AG08396 (cell line): ENCODE data around the gene ANKRD44.

ENCODE experiments used
- DNase-seq: peaks from one replicate; pipeline ENCODE4 v3.0.0; 2012; ENCODE audit warnings: low spot score, mixed read lengths

ANKRD44 gene

GRCh38 chr2:197237291-197238042 lies 73.1 kb downstream of the ANKRD44 start:
- DNase-seq: no peak

- DNase-seq: no peak
These were observed 73.8 kb downstream of the ANKRD44 start for GRCh38 chr2:197236816-197237215.

DNA sequence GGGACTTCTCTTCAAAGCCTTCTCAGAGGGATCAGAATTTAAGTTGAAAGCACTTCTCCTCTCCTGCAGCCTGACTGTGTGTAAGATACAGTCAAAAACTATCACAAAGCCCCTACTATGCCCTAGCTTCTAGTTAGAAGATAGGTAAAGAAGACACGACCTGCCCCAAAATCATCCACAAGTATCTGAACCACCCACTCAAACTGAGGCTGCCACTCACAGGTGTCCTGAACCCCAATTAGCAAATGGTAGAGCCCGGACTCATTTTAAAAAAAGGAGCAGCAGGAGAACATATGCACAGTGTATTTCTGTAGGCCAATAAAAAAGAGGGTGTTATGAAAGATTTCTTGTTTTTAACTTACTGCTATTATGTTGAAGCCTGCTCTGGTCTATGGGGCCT lies 74.4 kb downstream of the ANKRD44 start:
- DNase-seq: no peak

DNA sequence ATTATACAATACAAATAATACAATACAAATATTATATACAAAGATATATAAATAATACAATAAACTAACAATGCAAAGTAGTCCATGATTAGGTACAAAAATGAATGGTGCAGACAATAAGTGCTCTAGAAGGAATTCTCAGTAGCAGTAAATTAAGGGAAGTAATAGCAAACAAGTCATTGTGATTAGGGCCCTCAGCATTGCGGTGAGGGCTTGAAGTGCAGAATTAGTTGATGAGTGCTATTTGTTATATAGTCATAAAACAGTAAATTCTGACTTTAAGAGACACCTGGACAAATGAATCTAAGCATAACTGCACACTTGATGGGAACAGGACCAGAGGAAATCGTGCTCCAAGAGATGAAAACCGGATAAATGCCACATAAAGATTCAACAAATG lies 74.9 kb downstream of the ANKRD44 start:
- no peak for DNase-seq

DNA sequence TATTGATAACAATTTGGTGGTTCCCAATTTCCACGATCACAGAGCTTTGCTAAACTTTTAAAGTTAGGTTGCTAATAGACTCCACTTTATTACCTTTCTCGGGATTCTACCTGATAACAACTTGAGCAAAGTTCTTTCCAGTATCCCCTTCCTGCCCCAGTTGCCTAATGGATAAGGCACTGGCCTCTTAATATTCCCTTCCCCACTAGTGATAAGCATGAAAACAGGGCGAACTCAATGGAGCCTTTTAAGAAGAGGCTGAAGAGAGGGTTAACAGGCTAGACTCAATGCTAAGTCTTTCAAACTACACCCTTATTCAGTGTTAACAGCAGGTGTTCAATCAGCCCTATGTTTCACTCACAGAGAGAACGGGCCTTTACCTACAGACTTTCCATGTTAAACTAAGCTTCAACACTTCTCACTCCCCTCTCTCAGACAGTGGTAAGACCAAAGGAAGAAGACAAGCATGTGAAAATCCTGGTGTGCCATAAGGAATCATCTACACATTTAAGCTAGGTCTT lies 75.8 kb downstream of the ANKRD44 start:
- no peak for DNase-seq

- DNase-seq: no peak
These were observed 77.1 kb downstream of the ANKRD44 start for GRCh38 chr2:197233473-197233872.

- no peak for DNase-seq
These were observed 78.6 kb downstream of the ANKRD44 start for GRCh38 chr2:197232010-197232409.

GRCh38 chr2:197229509-197230443 lies 80.8 kb downstream of the ANKRD44 start:
- DNase-seq: peak; percentile 40

DNA sequence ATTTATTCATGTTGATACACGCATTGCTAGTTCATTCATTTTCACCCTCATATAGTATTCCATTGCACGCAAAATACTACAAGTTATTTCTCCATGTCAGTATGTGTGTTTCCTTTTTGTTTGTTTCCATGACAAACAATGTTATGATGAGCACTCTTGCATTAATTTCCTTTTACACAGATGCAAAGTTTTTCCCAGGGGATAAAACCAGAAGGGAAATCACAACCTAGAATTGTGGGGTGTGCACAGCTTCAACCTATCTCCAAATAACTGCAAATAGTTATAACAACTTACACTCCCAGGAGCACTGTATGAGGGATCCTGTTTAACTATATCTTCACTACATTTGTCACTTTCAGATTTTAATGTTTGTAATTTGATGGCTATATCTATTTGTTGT lies 87.1 kb downstream of the ANKRD44 start:
- no peak for DNase-seq

DNA sequence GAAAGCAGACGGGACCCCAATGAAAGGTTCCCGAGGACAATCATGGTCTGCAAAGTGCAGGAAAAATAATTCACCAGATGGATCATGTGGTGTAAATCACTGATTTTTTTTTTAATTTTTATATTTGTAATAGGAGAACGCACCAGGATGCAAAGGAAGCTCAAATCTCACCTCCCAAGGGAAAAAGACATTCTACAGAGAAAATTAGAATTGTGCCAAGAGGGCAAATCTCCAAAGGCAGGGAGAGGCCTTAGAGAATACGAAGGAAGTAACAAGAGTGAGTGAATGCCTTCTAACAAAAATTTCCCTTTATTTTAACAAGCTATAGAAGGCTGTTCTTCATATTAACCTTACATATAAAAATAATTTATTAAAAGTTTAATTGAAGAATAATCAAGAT lies 90.9 kb downstream of the ANKRD44 start:
- DNase-seq: no peak

DNA sequence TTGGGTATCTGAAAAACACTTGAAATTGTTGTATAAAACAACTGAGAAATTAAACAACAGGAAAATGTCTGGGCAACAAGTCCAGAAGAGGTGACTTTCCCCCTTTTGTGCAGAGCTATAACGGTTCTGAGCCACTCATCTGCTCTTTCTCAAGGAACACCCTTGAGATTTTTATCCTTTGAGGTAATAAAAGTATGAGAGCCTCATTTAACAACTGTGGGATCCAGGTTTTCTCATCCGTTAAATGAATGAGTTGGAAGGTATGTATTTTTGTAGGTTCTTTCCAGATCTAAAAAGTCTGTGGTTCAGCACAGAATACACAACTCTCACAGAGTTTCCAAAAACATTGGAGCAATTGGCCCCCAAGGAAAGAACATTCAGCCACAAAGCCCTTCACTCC lies 93.0 kb downstream of the ANKRD44 start:
- no peak for DNase-seq

DNA sequence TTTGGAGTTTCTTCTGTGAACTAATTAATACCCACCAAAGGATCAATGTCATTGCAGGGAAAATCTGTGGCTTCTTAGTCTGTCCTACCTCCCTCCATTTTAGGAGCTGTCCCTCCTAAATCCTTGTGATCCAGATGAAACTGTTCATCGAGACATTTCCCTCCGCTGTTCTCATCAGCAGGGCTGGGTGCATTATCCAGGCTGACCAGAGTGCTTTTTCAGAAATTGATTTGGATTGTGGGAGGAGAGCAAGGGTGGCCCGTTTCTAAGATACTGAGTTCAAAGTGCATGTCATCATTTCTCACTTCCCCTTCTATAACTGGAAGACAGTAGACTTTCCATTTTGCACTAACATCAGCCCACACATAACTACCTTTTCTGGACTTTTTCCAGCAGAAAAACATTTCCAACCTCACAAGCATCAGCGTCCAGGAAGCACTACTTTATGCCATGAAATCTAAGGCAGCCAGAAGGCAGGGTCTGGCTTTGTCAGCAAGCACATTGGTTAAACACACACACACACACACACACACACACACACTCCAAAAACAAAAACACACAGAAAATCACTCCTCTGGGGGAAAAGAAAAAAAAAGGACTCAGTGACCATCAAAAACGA lies 94.1 kb downstream of the ANKRD44 start:
- DNase-seq: no peak

- DNase-seq: no peak
These were observed 94.7 kb downstream of the ANKRD44 start for GRCh38 chr2:197215748-197216360.

- no peak for DNase-seq
These were observed 98.0 kb downstream of the ANKRD44 start for GRCh38 chr2:197212344-197213262.

DNA sequence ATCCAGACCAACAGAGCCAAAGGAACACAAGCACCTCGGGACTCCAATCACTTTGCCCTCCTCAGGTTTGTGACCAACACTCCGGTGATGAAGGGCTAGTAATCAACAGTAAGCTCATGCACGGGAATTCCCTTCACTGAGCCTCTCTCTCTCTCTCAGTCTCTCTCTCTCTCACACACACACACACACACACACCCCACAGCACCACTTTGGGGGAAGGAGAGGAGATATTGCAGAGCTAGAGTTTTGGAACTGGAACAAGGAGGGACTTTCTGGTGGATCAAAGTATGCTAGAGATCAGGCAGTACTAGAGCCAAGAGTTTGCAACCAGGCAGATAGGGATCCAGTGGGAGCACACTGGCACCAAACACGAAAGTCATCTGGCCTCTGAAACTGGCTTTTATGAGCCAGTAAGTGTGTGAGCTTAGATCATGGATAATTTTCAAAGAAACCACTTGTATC lies 98.7 kb downstream of the ANKRD44 start:
- no peak for DNase-seq

GRCh38 chr2:197210430-197210829 lies 100.2 kb downstream of the ANKRD44 start:
- DNase-seq: no peak

- DNase-seq: no peak
These were observed 100.7 kb downstream of the ANKRD44 start for GRCh38 chr2:197209742-197210408.

- no peak for DNase-seq
These were observed 101.3 kb downstream of the ANKRD44 start for GRCh38 chr2:197209246-197209645.

DNA sequence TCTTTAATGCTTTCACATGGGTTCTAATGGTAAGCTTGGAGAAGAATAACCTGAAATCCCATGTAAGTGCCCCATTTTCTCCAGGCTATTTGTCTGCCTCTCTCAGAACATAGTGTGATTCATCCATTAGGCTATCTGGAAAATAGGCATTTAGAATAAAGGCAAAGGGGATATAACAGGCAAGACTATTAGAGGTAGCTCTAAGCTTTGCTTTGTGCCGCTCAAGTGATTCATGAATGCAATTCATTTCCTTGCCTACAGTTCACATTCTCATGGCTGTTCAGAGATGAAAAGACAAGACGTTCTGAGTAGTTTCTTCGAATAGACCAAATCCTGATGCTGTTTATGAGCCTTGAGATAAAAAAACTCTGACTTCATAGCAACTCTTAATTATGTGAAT lies 101.7 kb downstream of the ANKRD44 start:
- DNase-seq: no peak

DNA sequence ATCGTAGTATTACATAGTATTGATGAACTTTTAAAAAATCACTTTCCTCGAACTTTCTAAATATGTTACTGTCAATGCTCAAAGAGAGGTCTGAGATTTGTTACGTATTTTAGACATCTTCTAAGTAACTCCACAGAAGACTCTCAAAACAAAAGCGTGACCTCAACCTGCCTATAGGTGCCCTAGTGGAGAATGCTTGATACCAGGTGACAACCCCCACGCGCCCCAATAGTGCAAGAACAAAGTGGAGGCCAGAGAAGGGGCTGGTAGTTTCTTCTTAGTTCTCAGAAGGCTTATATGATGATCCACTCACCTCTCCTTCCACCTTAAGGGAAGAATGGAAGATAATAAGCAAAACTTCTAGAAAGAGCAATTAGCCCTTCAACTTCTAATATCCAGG lies 102.6 kb downstream of the ANKRD44 start:
- DNase-seq: no peak
